BJ (cell line): ENCODE results near the gene PDS5B. TPM values are rescaled to one million over a fixed set of nuclear protein-coding genes. Genes with fewer than 3 reads are reported as not detected.

ENCODE experiments used
- CTCF ChIA-PET: fragments of 350-600 bp; formaldehyde crosslinking; extraction: SDS; loops from one replicate; lab custom pipeline; 2021; ENCODE audit warnings: antibody characterized with exemption, inconsistent platforms; lab: Yijun Ruan, JAX
- POLR2A ChIA-PET: fragments of 300-600 bp; sonication (Branson Sonifier 250); formaldehyde crosslinking; extraction: SDS; loops from one replicate; lab custom pipeline; 2021; ENCODE audit warnings: antibody characterized with exemption; lab: Charles Lee
- DNase-seq: peaks from one replicate; pipeline ENCODE4 v3.0.0-alpha.2; 2011; ENCODE audit warnings: low read depth
- H3K27me3 ChIP-seq: 2 replicates; pipeline ENCODE4 v1.6.0; 2011; ENCODE audit warnings: low read length; ENCODE audit not compliant: control insufficient read depth, insufficient read depth
- H3K36me3 ChIP-seq: 2 replicates; pipeline ENCODE4 v1.5.1; 2011; ENCODE audit warnings: low read length; ENCODE audit not compliant: control insufficient read depth, insufficient read depth
- H3K4me3 ChIP-seq: 2 replicates; pipeline ENCODE4 v1.5.1; 2011; ENCODE audit warnings: low read depth, mild to moderate bottlenecking, control low read depth, low read length
- polyA plus RNA-seq: library from polyadenylated mRNA; depleted of rRNA; stranded (reverse); fragments of >200 nt; gene quantifications from 2 replicates; pipeline ENCODE4 v1.2.3, GENCODE V29; 2011
- TF ChIP-seq, protein P1 (sequence below): IDR thresholded peaks from 2 replicates; pipeline ENCODE4 v1.5.1; 2011; ENCODE audit warnings: low read depth, mild to moderate bottlenecking, control low read depth, inconsistent platforms, low read length, moderate library complexity; ENCODE audit not compliant: insufficient read depth

PDS5B gene
- polyA plus RNA-seq, 1 experiment: 3.9 TPM

DNA sequence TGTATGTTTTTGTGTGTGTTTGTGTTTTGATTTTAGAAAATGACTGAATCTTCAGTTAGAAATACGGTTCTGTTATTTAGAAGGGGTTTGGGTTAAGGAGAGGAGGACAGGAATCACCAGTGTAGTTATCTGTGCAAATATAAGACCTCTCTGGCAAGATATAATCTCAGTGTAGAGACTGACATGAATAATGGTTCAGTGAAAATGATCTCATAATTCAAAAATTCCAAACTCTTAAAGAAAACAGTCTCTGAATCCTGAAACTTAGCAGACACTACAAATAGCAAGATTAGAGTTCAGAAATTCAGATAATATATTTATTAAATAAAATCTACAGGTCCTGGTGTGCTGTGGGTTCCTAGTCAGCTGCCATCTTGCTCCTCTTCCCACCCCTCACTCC lies 73.5 kb downstream of the PDS5B start:
- no peaks in the 10 kb centered on the region for H3K36me3 ChIP-seq
- ChIA-PET CTCF (interaction anchor here (1.5 to 4.5 kb wide), 3 partner anchors 9 to 73 kb away, joined by 5 to 39 read pairs (median 21); no protein-coding TSS in a partner anchor), POLR2A (no interaction called here)
- no peaks in the 10 kb centered on the region for H3K27me3 ChIP-seq
- DNase-seq: no peak
- TF ChIP-seq, protein P1, sequence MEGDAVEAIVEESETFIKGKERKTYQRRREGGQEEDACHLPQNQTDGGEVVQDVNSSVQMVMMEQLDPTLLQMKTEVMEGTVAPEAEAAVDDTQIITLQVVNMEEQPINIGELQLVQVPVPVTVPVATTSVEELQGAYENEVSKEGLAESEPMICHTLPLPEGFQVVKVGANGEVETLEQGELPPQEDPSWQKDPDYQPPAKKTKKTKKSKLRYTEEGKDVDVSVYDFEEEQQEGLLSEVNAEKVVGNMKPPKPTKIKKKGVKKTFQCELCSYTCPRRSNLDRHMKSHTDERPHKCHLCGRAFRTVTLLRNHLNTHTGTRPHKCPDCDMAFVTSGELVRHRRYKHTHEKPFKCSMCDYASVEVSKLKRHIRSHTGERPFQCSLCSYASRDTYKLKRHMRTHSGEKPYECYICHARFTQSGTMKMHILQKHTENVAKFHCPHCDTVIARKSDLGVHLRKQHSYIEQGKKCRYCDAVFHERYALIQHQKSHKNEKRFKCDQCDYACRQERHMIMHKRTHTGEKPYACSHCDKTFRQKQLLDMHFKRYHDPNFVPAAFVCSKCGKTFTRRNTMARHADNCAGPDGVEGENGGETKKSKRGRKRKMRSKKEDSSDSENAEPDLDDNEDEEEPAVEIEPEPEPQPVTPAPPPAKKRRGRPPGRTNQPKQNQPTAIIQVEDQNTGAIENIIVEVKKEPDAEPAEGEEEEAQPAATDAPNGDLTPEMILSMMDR: no peak
- H3K4me3 ChIP-seq: no peak overlapping the region

DNA sequence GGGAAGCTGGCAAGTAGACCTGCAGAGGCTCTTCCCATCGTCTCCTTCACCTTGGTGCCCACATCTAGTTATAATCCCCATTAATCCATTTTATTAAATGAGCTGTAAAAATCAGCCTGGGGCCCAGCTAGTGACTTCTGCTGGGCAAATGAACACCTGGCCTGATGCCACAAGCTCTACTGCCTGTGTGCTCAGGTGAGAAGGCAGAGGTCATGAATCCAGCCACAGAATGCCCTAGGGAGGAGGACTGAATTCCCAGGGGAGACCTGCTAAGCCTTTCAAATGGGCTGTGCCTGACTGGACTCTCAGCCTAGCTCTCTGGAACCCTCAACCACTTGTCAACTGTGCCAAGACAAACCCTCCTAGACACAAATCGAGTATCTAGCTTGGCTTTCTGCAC lies 74.0 kb downstream of the PDS5B start:
- ChIA-PET POLR2A (no interaction called here), CTCF (interaction anchor here (0.7 to 4.5 kb wide), 6 partner anchors 9 to 1140 kb away, joined by 3 to 39 read pairs (median 4); no protein-coding TSS in a partner anchor)
- no peaks in the 10 kb centered on the region for H3K27me3 ChIP-seq
- no peak overlapping the region for H3K4me3 ChIP-seq
- TF ChIP-seq, protein P1: no peak
- H3K36me3 ChIP-seq: no peaks in the 10 kb centered on the region
- DNase-seq: no peak

DNA sequence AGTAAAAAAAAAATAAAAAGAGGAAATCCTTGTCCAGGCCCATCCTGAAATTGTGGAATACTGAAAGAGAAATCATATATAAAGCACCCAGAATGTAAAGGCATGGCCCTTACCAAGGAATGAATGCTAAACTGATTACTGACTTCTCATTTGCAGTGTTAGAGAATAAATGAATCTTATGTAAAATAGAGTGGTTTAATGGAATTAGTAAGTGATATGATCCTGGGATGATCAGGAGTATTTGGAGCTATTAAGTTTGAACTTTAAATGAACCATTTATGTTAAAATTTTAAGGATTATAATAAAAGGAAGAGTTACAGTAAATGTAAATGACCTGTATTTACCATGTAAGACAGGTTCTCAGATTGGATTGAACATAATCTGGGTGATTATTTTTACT lies 75.4 kb downstream of the PDS5B start:
- H3K36me3 ChIP-seq: no peaks in the 10 kb centered on the region
- no peak overlapping the region for H3K4me3 ChIP-seq
- ChIA-PET POLR2A (no interaction called here), CTCF (interaction anchor here (1.3 to 4.5 kb wide), 3 partner anchors 8 to 76 kb away, joined by 3 to 39 read pairs (median 21); no protein-coding TSS in a partner anchor)
- TF ChIP-seq, protein P1: no peak
- H3K27me3 ChIP-seq: no peaks in the 10 kb centered on the region
- no peak for DNase-seq

DNA sequence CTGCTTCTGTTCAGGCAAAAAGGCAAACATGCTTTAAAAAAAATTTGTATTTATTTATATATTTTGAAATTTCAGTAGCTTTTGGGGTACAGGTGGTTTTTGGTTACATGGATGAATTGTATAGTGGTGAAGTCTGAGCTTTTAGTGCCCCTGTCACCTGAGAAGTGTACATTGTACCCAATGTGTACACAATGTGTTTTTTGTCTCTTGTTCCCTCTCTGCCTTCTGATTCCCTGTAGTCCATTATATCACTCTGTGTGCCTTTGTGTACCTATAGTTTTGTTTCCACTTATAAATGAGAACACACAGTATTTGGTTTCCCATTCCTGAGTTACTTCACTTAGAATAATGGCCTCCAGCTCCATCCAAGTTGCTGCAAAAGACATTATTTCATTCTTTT lies 77.4 kb downstream of the PDS5B start:
- no peaks in the 10 kb centered on the region for H3K36me3 ChIP-seq
- H3K27me3 ChIP-seq: no peaks in the 10 kb centered on the region
- no peak for DNase-seq
- ChIA-PET CTCF (interaction anchor here (1.6 kb wide), 1 partner anchor 76 kb away, joined by 4 read pairs; no protein-coding TSS in a partner anchor), POLR2A (no interaction called here)
- TF ChIP-seq, protein P1: no peak
- H3K4me3 ChIP-seq: no peak overlapping the region

DNA sequence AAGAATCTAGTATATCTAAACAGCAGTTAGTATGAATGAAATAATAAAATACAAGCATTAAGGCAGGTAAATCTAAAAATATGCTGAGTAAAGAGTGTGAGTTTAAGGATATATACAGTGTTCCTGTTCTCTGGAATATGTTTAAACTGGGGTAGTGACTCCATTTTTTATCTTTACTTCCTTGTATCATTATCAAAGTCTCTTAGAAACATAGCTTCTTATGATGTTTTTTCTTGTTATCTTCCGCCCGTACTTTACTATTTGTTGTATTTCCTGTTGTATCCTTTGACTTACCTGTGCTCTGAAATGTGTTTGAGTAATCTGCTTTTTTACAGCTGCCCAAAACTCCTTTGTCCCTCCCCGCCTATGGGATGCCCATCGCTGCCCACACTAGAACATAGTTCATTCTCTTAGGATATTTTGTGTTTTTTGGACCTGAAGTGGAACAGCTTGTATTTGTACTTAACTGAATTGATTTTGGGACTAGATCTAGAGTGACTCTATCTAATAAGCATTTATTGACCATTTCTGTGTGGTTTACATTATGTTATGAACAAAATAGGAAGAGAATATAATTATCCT lies 80.8 kb downstream of the PDS5B start:
- Histone ChIP-seq H3K36me3 (no peaks in the 10 kb centered on the region), H3K27me3 (no peaks in the 10 kb centered on the region), H3K4me3 (no peak overlapping the region)
- TF ChIP-seq, protein P1: no peak
- no peak for DNase-seq
- ChIA-PET CTCF (interaction anchor here (2.3 kb wide), 1 partner anchor 16 kb away, joined by 7 read pairs; no protein-coding TSS in a partner anchor), POLR2A (interaction anchor here (0.6 kb wide), 1 partner anchor 301 kb away, joined by 3 read pairs; no protein-coding TSS in a partner anchor)
